H1 (cell line): ENCODE data around the gene ADD1. TPM values are rescaled to one million over a fixed set of nuclear protein-coding genes. Genes with fewer than 3 reads are reported as not detected.

Experiments used
- CTCF ChIA-PET: fragments of 300-600 bp; sonication (Branson Sonifier 250); formaldehyde crosslinking; loops from one replicate; lab custom pipeline; 2021; ENCODE audit not compliant: partially characterized antibody; lab: Charles Lee
- POLR2A ChIA-PET: fragments of 300-600 bp; sonication (Branson Sonifier 250); formaldehyde crosslinking; loops from one replicate; lab custom pipeline; 2021; ENCODE audit warnings: inconsistent platforms; ENCODE audit not compliant: partially characterized antibody; lab: Charles Lee
- DNase-seq, 2 experiments: peaks; one replicate each; pipeline versions ENCODE4 v3.0.0 to v3.0.0-alpha.2; 2010 to 2022; ENCODE audit warnings: low spot score in 2 of 2, low read depth in 1 of 2, mixed read lengths in 1 of 2
- FAIRE-seq: peaks from 2 replicates; lab custom pipeline; 2011; peaks lifted over from hg19 to GRCh38; lab: Jason Lieb, UNC
- H2AFZ ChIP-seq: 2 replicates; pipeline ENCODE4 v1.8.1; 2012; ENCODE audit warnings: low read length, inconsistent platforms
- H2AK5ac ChIP-seq: 2 replicates; pipeline ENCODE4 v1.6.1; 2013; ENCODE audit warnings: low read depth, low read length
- H2BK120ac ChIP-seq: replicated peaks from 2 replicates; pipeline ENCODE3; 2013; ENCODE audit warnings: low read depth, low read length, inconsistent platforms
- H2BK12ac ChIP-seq: 2 replicates; pipeline ENCODE4 v1.6.1; 2013; ENCODE audit warnings: low read depth, low read length
- H2BK15ac ChIP-seq: 2 replicates; pipeline ENCODE4 v1.6.1; 2013; ENCODE audit warnings: low read length
- H2BK20ac ChIP-seq: 2 replicates; pipeline ENCODE4 v1.6.1; 2013; ENCODE audit warnings: low read length
- H2BK5ac ChIP-seq: 2 replicates; pipeline ENCODE4 v1.6.1; 2013; ENCODE audit warnings: low read depth, low read length
- H3K14ac ChIP-seq: 2 replicates; pipeline ENCODE4 v1.6.1; 2013; ENCODE audit warnings: inconsistent platforms; ENCODE audit not compliant: insufficient read length
- H3K18ac ChIP-seq: 2 replicates; pipeline ENCODE4 v1.6.1; 2013; ENCODE audit warnings: low read length; ENCODE audit errors: extremely low read depth
- H3K23ac ChIP-seq: 2 replicates; pipeline ENCODE4 v1.6.1; 2013; ENCODE audit warnings: inconsistent platforms; ENCODE audit not compliant: insufficient read length
- H3K23me2 ChIP-seq: 2 replicates; pipeline ENCODE4 v1.6.1; 2013; ENCODE audit warnings: low read depth, low read length
- H3K27ac ChIP-seq: 2 replicates; pipeline ENCODE4 v1.6.1; 2011; ENCODE audit warnings: low read depth, low read length, inconsistent platforms
- H3K27me3 ChIP-seq, 4 experiments: replicated peaks in 1 of 4; 1 replicate in 1 of 4; 2 replicates in 3 of 4; pipeline versions ENCODE4 v1.6.1 to v1.8.1; 2011 to 2013; ENCODE audit warnings: low read length in 3 of 4, mild to moderate bottlenecking in 3 of 4, inconsistent platforms in 2 of 4, mixed read lengths in 2 of 4, moderate library complexity in 1 of 4; ENCODE audit not compliant: control insufficient read depth in 3 of 4, insufficient read depth in 3 of 4; ENCODE audit errors: extremely low read depth in 1 of 4
- H3K36me3 ChIP-seq, 4 experiments: 2 replicates each; pipeline versions ENCODE4 v1.6.1 to v1.8.1; 2011 to 2013; ENCODE audit warnings: mild to moderate bottlenecking in 4 of 4, low read length in 3 of 4, moderate library complexity in 2 of 4, control low read depth in 1 of 4, inconsistent platforms in 1 of 4; ENCODE audit not compliant: insufficient read depth in 4 of 4, control insufficient read depth in 2 of 4
- H3K4ac ChIP-seq: replicated peaks from 2 replicates; pipeline ENCODE3; 2013; ENCODE audit warnings: low read length, low read depth, mixed read lengths, inconsistent platforms; ENCODE audit not compliant: insufficient read length
- H3K4me1 ChIP-seq, 4 experiments: replicated peaks in 1 of 4; 1 replicate in 1 of 4; 2 replicates in 3 of 4; pipeline versions ENCODE4 v1.6.1 to v1.8.1; 2011 to 2013; ENCODE audit warnings: low read length in 3 of 4, inconsistent platforms in 2 of 4, mixed read lengths in 1 of 4; ENCODE audit not compliant: insufficient read depth in 4 of 4, control insufficient read depth in 3 of 4
- H3K4me2 ChIP-seq, 2 experiments: 2 replicates each; pipeline versions ENCODE4 v1.6.1 to v1.8.1; 2011 to 2013; ENCODE audit warnings: low read depth in 2 of 2, low read length in 2 of 2, control low read depth in 1 of 2, inconsistent platforms in 1 of 2, mild to moderate bottlenecking in 1 of 2; ENCODE audit not compliant: insufficient read depth in 1 of 2
- H3K4me3 ChIP-seq, 4 experiments: fragments of 200-600, 300-600 bp in 1 of 4; sonication (generic), shearing (Covaris generic), sonication (Bioruptor Twin) in 1 of 4; 2 replicates each; pipeline versions ENCODE4 v1.5.1 to v1.8.1; 2011 to 2016; ENCODE audit warnings: low read length in 4 of 4, low read depth in 3 of 4, control low read depth in 2 of 4, inconsistent platforms in 2 of 4, mild to moderate bottlenecking in 2 of 4, mixed read lengths in 1 of 4, moderate library complexity in 1 of 4; ENCODE audit not compliant: insufficient read depth in 2 of 4; ENCODE audit errors: extremely low read depth in 1 of 4
- H3K56ac ChIP-seq: replicated peaks from 2 replicates; pipeline ENCODE3; 2013; ENCODE audit warnings: low read depth, mild to moderate bottlenecking, mixed read lengths, low read length, inconsistent platforms; ENCODE audit not compliant: insufficient read length
- H3K79me1 ChIP-seq: 2 replicates; pipeline ENCODE4 v1.6.1; 2013; ENCODE audit warnings: low read depth, low read length, control low read depth
- H3K79me2 ChIP-seq, 2 experiments: 2 replicates each; pipeline versions ENCODE4 v1.6.1 to v1.8.1; 2012 to 2013; ENCODE audit warnings: low read length in 2 of 2, mild to moderate bottlenecking in 2 of 2, inconsistent platforms in 1 of 2; ENCODE audit not compliant: insufficient read depth in 2 of 2, control insufficient read depth in 1 of 2
- H3K9ac ChIP-seq, 4 experiments: replicated peaks in 1 of 4; 1 replicate in 1 of 4; 2 replicates in 3 of 4; pipeline versions ENCODE4 v1.6.1 to v1.8.1; 2011 to 2013; ENCODE audit warnings: low read depth in 3 of 4, low read length in 3 of 4, control low read depth in 2 of 4, mild to moderate bottlenecking in 2 of 4, moderate library complexity in 2 of 4, inconsistent platforms in 1 of 4; ENCODE audit errors: extremely low read depth in 1 of 4
- H3K9me3 ChIP-seq, 2 experiments: 2 replicates each; pipeline versions ENCODE4 v1.6.1 to v1.8.1; 2012 to 2013; ENCODE audit warnings: mild to moderate bottlenecking in 2 of 2, moderate library complexity in 2 of 2, control low read depth in 1 of 2, inconsistent platforms in 1 of 2, low read depth in 1 of 2, low read length in 1 of 2, mixed read lengths in 1 of 2; ENCODE audit not compliant: insufficient read depth in 2 of 2
- H4K20me1 ChIP-seq, 2 experiments: replicated peaks in 1 of 2; 2 replicates each; pipeline versions ENCODE3 to v1.8.1; 2011 to 2013; ENCODE audit warnings: inconsistent platforms in 2 of 2, low read length in 2 of 2, mild to moderate bottlenecking in 1 of 2; ENCODE audit not compliant: insufficient read depth in 2 of 2, control insufficient read depth in 1 of 2
- H4K5ac ChIP-seq: 2 replicates; pipeline ENCODE4 v1.6.1; 2013; ENCODE audit warnings: low read length, low read depth, mixed read lengths, inconsistent platforms; ENCODE audit not compliant: insufficient read length
- H4K8ac ChIP-seq: 2 replicates; pipeline ENCODE4 v1.8.0; 2013; ENCODE audit warnings: mild to moderate bottlenecking, moderate library complexity, low read length, inconsistent platforms; ENCODE audit not compliant: insufficient read depth; ENCODE audit errors: extremely low read depth
- H4K91ac ChIP-seq: replicated peaks from 2 replicates; pipeline ENCODE3; 2013; ENCODE audit warnings: low read length, mixed read lengths, inconsistent platforms; ENCODE audit not compliant: insufficient read length
- BRCA1 ChIP-seq: IDR thresholded peaks from 2 replicates; pipeline ENCODE4 v1.6.1; 2012; ENCODE audit warnings: low read depth, low read length, improper control_type of control experiment
- CEBPB ChIP-seq: IDR thresholded peaks from 2 replicates; pipeline ENCODE4 v1.6.1; 2012; ENCODE audit warnings: low read depth, low read length
- CREB1 ChIP-seq: IDR thresholded peaks from 2 replicates; pipeline ENCODE4 v1.6.1; 2012; ENCODE audit warnings: inconsistent platforms
- E2F6 ChIP-seq: IDR thresholded peaks from 2 replicates; pipeline ENCODE4 v1.6.1; 2012; ENCODE audit warnings: inconsistent platforms
- KDM4A ChIP-seq: IDR thresholded peaks from one replicate; pipeline ENCODE4 v1.7.1; 2012; ENCODE audit warnings: low read depth, mild to moderate bottlenecking, moderate library complexity, low read length, inconsistent platforms; ENCODE audit not compliant: severe bottlenecking
- MAX ChIP-seq: IDR thresholded peaks from 2 replicates; pipeline ENCODE4 v1.6.1; 2012; ENCODE audit warnings: inconsistent platforms
- TAF1 ChIP-seq: IDR thresholded peaks from 2 replicates; pipeline ENCODE4 v1.6.1; 2011; ENCODE audit warnings: mild to moderate bottlenecking, low read depth, low read length
- USF2 ChIP-seq: IDR thresholded peaks from 2 replicates; pipeline ENCODE4 v1.6.1; 2011; ENCODE audit warnings: low read length, improper control_type of control experiment
- YY1 ChIP-seq: IDR thresholded peaks from 2 replicates; pipeline ENCODE4 v1.6.1; 2011; ENCODE audit warnings: low read depth, mild to moderate bottlenecking, low read length
- WGBS, 2 experiments: shearing (Covaris generic) in 1 of 2; methylation state at CpG; one replicate each; pipeline versions ENCODE4 v1.1.6 to v1.1.7; 2013 to 2015; ENCODE audit warnings: low lambda C conversion rate in 2 of 2, mixed read lengths in 2 of 2, inconsistent platforms in 1 of 2, low coverage in 1 of 2, missing lambda C conversion rate in 1 of 2; ENCODE audit not compliant: insufficient replicate concordance in 2 of 2, insufficient coverage in 1 of 2, insufficient read length in 1 of 2; ENCODE audit errors: extremely low coverage in 1 of 2, missing lambda C conversion rate in 1 of 2; 5-methylcytosine and 5-hydroxymethylcytosine counted together
- polyA plus RNA-seq, 7 experiments: library from polyadenylated mRNA; depleted of rRNA in 3 of 7; stranded (reverse) in 5 of 7; unstranded in 2 of 7; fragments of >200 nt in 5 of 7; fragments of 200-250 nt in 2 of 7; gene quantifications; 1 replicate in 5 of 7; 2 replicates in 1 of 7; 4 replicates in 1 of 7; pipeline versions ENCODE4 v1.2.1 to v1.2.3, GENCODE V29; 2011 to 2013; ENCODE audit warnings: missing spikeins in 2 of 7, mixed read lengths in 2 of 7
- total RNA-seq: library from RNA; stranded (reverse); fragmentation: NEBNext Ultra II Directional; extraction: Animal tissue kit (Norgen Biotek cat#: 25700); gene quantifications from 2 replicates; pipeline ENCODE4 v1.2.1, GENCODE V29; 2021

ADD1 gene
- total and polyA plus RNA-seq, 2 of the 8 experiments (the other 6 are each of a cell fraction or from before 2014, with no cell fraction given) = 113 to 143 TPM

- no peak overlapping the region for H3K14ac ChIP-seq
- H3K4me3 ChIP-seq = peak overlapping the region; percentile 44 to 89 (median 58)
- TF ChIP-seq CEBPB (no peak), CREB1 (peak; percentile 76), BRCA1 (no peak), TAF1 (peak; percentile 49; the same call in 1 of the 2 replicates), YY1 (peak; percentile 44; the same call in 1 of the 2 replicates), KDM4A (peak; percentile 54), USF2 (peak; percentile 31), E2F6 (peak; percentile 89), MAX (peak; percentile 83)
Measured at GRCh38 chr4:2817701-2818350, 25.8 kb upstream of the ADD1 start.

More at GRCh38 chr4:2817701-2818350, 25.8 kb upstream of the ADD1 start:
- H3K4me2 ChIP-seq = peak overlapping the region; percentile 64 to 78
- H4K5ac ChIP-seq = peak overlapping the region; percentile 44
- peak overlapping the region; percentile 60; the same call in 1 of the 2 replicates for H2BK12ac ChIP-seq
- H3K56ac ChIP-seq = no peak overlapping the region
- FAIRE-seq (no peak), DNase-seq (peak in 1 of 2 experiments; percentile 85)
- H3K27me3 ChIP-seq = peaks cover 0 to 7% (median 0%) of the 10 kb centered on the region in 4 experiments; a peak in 2 of 7 replicates
- CTCF ChIA-PET = interaction anchor here (1.5 to 2.4 kb wide), 4 partner anchors 13 to 113 kb away, joined by 4 to 6 read pairs (median 4); no protein-coding TSS in a partner anchor
- peaks cover 0 to 9% of the 10 kb centered on the region in 2 experiments; a peak in 1 of 4 replicates for H3K79me2 ChIP-seq
- no peak overlapping the region for H3K23ac ChIP-seq
- H3K27ac ChIP-seq = peak overlapping the region; percentile 45; the same call in 1 of the 2 replicates
- H2AFZ ChIP-seq = peak overlapping the region; percentile 71; the same call in 1 of the 2 replicates
- H3K18ac ChIP-seq = peak overlapping the region; percentile 51
- no peak overlapping the region for H2AK5ac ChIP-seq
- H4K8ac ChIP-seq = peak overlapping the region; percentile 96
- H2BK15ac ChIP-seq = peak overlapping the region; percentile 88; the same call in 1 of the 2 replicates
- no peak overlapping the region for H2BK120ac ChIP-seq
- peaks cover 0 to 14% (median 9%) of the 10 kb centered on the region in 4 experiments; a peak in 5 of 7 replicates for H3K4me1 ChIP-seq
- WGBS, 2 experiments = 21% methylated on average over 26 of the region's 65 CpGs; no CpG with 5 or more reads in 1 of the 2 experiments
- no peak overlapping the region for H3K4ac ChIP-seq
- H3K79me1 ChIP-seq = peaks cover 11% of the 10 kb centered on the region
- H2BK5ac ChIP-seq = peak overlapping the region; percentile 60; the same call in 1 of the 2 replicates
- H3K36me3 ChIP-seq = peaks cover 0 to 8% (median 3%) of the 10 kb centered on the region in 4 experiments; a peak in 1 of 8 replicates
- no peaks in the 10 kb centered on the region for H3K9me3 ChIP-seq
- H2BK20ac ChIP-seq = 0 out of 2 replicates have a peak overlapping the region, but pooled peaks have one; percentile 72
- POLR2A ChIA-PET = interaction anchor here (0.9 to 6.0 kb wide), 17 partner anchors 10 to 120 kb away, joined by 3 to 75 read pairs (median 7); partner anchors contain the start of gene TNIP2
- peaks cover 0 to 9% of the 10 kb centered on the region in 2 experiments for H4K20me1 ChIP-seq
- peaks cover 3% of the 10 kb centered on the region; the same call in 1 of the 2 replicates for H3K23me2 ChIP-seq
- H4K91ac ChIP-seq = peak overlapping the region; percentile 88
- H3K9ac ChIP-seq = peak overlapping the region in 3 of 4 experiments; percentile 75 to 86 (median 78); a peak in 3 of 7 replicates
